DMS 273 treated with DMSO at 0.1 percent for 48 hours (cell line): ENCODE results near the gene GABRB1.
"Not testable (repeated sequence)": the region's sequence is repeated elsewhere in the genome, so short reads cannot be mapped to it uniquely, and the experiment has no call there.

Source experiments
- DNase-seq: peaks from one replicate; lab custom pipeline; 2025; lab: John Stamatoyannopoulos, UW

GABRB1 gene

GRCh38 chr4:47213106-47213505, 181.7 kb downstream of the GABRB1 start:
- DNase-seq = no peak

GRCh38 chr4:47213539-47213938, 182.2 kb downstream of the GABRB1 start:
- no peak for DNase-seq

- no peak for DNase-seq
These were observed 182.6 kb downstream of the GABRB1 start for GRCh38 chr4:47213971-47214370.

GRCh38 chr4:47215759-47216158, 184.4 kb downstream of the GABRB1 start:
- no peak for DNase-seq

- no peak for DNase-seq
These were observed 185.9 kb downstream of the GABRB1 start for GRCh38 chr4:47217291-47217690.

- DNase-seq = no peak
These were observed 186.5 kb downstream of the GABRB1 start for GRCh38 chr4:47217884-47218283.

GRCh38 chr4:47218631-47219030, 187.3 kb downstream of the GABRB1 start:
- no peak for DNase-seq

GRCh38 chr4:47219586-47219985, 188.2 kb downstream of the GABRB1 start:
- no peak for DNase-seq

- DNase-seq = no peak
These were observed 190.4 kb downstream of the GABRB1 start for GRCh38 chr4:47221721-47222120.

- no peak for DNase-seq
These were observed 190.9 kb downstream of the GABRB1 start for GRCh38 chr4:47222276-47222675.

- DNase-seq = no peak
These were observed 193.0 kb downstream of the GABRB1 start for GRCh38 chr4:47224361-47224760.

- no peak for DNase-seq
These were observed 204.4 kb downstream of the GABRB1 start for GRCh38 chr4:47235721-47236120.

- DNase-seq = no peak
These were observed 207.3 kb downstream of the GABRB1 start for GRCh38 chr4:47238667-47239066.

GRCh38 chr4:47239649-47240048, 208.3 kb downstream of the GABRB1 start:
- no peak for DNase-seq

- no peak for DNase-seq
These were observed 220.2 kb downstream of the GABRB1 start for GRCh38 chr4:47251348-47252135.

GRCh38 chr4:47263721-47264120, 232.4 kb downstream of the GABRB1 start:
- DNase-seq = no peak

GRCh38 chr4:47270201-47270888, 239.0 kb downstream of the GABRB1 start:
- DNase-seq = no peak

GRCh38 chr4:47271291-47271690, 239.9 kb downstream of the GABRB1 start:
- no peak for DNase-seq

- DNase-seq = no peak
These were observed 243.5 kb downstream of the GABRB1 start for GRCh38 chr4:47274901-47275300.

- no peak for DNase-seq
These were observed 244.2 kb downstream of the GABRB1 start for GRCh38 chr4:47275595-47275994.

- DNase-seq = peak; percentile 27
These were observed 247.3 kb downstream of the GABRB1 start for GRCh38 chr4:47278631-47279030.

- no peak for DNase-seq
These were observed 256.4 kb downstream of the GABRB1 start for GRCh38 chr4:47287735-47288134.

- no peak for DNase-seq
These were observed 258.4 kb downstream of the GABRB1 start for GRCh38 chr4:47289805-47290204.

- DNase-seq = not testable (repeated sequence)
These were observed 259.5 kb downstream of the GABRB1 start for GRCh38 chr4:47290873-47291272.
